HAP-1 (cell line): ENCODE measurements around the gene PDCL2.

Experiments
- DNase-seq, 2 experiments: peaks; one replicate each; pipeline ENCODE4 v3.0.0-alpha.2; 2016 to 2020; ENCODE audit warnings: low spot score in 2 of 2
- H3K27me3 ChIP-seq: fragments of 250-450 bp; sonication (Bioruptor Pico); 2 replicates; pipeline ENCODE4 v1.5.1; 2020; ENCODE audit warnings: low read depth, mild to moderate bottlenecking, moderate library complexity
- H3K36me3 ChIP-seq: fragments of 250-450 bp; sonication (Bioruptor Pico); replicated peaks from 2 replicates; pipeline ENCODE4 v1.5.1; 2020; ENCODE audit warnings: mild to moderate bottlenecking
- H3K4me1 ChIP-seq: fragments of 250-450 bp; sonication (Bioruptor Pico); 2 replicates; pipeline ENCODE4 v1.5.1; 2020; ENCODE audit warnings: mild to moderate bottlenecking
- H3K4me3 ChIP-seq: fragments of 250-450 bp; sonication (Bioruptor Pico); 2 replicates; pipeline ENCODE4 v1.5.1; 2020; ENCODE audit warnings: mild to moderate bottlenecking, moderate library complexity
- H3K9me3 ChIP-seq: fragments of 250-450 bp; sonication (Bioruptor Pico); 2 replicates; pipeline ENCODE4 v1.5.1; 2020; ENCODE audit warnings: mild to moderate bottlenecking, moderate library complexity
- in situ Hi-C: fragments of 300-500 bp; cut with MboI; formaldehyde crosslinking; loops from 3 replicates; pipeline ENCODE4 v1.14.3; 2020; ENCODE audit warnings: low sequenced_read_pairs, inconsistent platforms, mixed read lengths

PDCL2 gene

DNA sequence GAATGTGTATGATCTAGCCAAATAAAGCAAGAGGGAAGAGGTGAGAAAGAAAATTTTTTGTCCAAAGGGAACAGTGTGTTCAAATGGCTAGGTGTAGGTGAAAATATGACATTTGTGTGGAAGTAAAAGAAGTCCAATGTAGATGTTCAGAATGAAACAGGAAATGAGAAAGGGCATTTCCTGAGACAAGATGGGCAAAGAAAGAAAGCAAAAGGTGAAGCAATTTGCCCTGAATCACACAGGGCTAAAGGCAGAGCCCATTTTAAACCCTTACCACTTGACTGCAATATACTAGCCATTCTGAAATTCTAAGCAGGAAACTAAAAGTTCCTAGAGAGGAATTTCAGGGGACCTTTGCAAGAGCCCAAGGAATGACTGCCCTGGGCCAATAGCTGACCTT, 81.4 kb downstream of the PDCL2 start:
- Histone ChIP-seq H3K27me3 (no peaks in the 10 kb centered on the region), H3K36me3 (no peaks in the 10 kb centered on the region), H3K9me3 (no peaks in the 10 kb centered on the region), H3K4me3 (no peak overlapping the region), H3K4me1 (no peaks in the 10 kb centered on the region)
- DNase-seq: no peak
- in situ Hi-C loops: no loop called here

DNA sequence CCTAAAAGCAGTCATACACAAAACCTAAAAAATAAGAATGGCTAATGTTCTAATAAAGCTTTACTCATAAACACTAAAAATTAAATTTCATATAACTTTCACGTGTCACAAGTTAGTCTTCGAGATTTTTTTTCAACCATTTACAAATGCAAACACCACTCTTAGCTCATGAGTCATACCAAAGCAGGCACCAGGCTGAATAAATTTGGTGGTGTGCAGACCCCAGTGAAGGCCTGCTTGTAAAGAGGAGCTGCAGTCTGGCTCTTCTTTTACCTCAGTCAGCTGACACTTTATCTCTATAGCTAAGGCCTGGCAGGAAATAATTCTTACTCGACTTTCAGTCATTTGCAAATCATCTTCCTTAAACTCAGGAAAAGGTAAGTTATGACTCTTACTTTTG, 82.8 kb downstream of the PDCL2 start:
- no peaks in the 10 kb centered on the region for H3K36me3 ChIP-seq
- no peak for DNase-seq

DNA sequence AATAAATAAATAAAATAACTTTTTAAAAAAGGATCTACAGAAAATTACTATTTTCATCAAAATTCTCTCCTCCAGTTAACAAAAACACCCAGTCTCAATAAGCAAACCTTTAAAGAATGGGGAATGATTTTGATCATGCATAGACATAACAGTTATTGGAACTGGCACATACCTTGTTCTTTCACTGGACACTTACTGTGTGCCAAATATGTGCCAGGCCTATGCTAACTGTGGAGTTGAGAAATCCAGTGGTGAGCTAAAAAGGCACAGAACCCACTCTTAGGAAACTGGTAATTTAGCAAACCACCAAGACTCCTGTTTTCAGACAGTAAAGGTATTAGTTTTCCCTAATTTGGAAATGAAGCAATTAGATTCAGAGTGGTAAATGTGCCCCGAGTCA, 84.4 kb downstream of the PDCL2 start:
- in situ Hi-C loops: no loop called here

More for the DNA sequence above, 82.8 kb downstream of the PDCL2 start:
- H3K4me3 ChIP-seq: no peak overlapping the region
- H3K27me3 ChIP-seq: no peaks in the 10 kb centered on the region
- no peaks in the 10 kb centered on the region for H3K9me3 ChIP-seq
- no peaks in the 10 kb centered on the region for H3K4me1 ChIP-seq
- in situ Hi-C loops: no loop called here

More for the DNA sequence above, 84.4 kb downstream of the PDCL2 start:
- no peaks in the 10 kb centered on the region for H3K4me1 ChIP-seq
- no peaks in the 10 kb centered on the region for H3K36me3 ChIP-seq
- H3K27me3 ChIP-seq: no peaks in the 10 kb centered on the region
- H3K9me3 ChIP-seq: no peaks in the 10 kb centered on the region
- no peak for DNase-seq
- no peak overlapping the region for H3K4me3 ChIP-seq
